K562 (cell line): ENCODE results near the gene MLLT6. TPM values are rescaled to one million over a fixed set of nuclear protein-coding genes. Genes with fewer than 3 reads are reported as not detected.

Experiments
- ATAC-seq: fragments of 200-7000 bp; cut with Tn5 transposase; 3 replicates; pipeline ENCODE4 v1.9.1; 2020; ENCODE audit warnings: moderate library complexity
- BruUV-seq: library from RNA; stranded (reverse); fragments of 400-500 nt; replicated peaks from 2 replicates; lab custom pipeline; 2021; lab: Mats Ljungman, UMichigan
- CTCF ChIA-PET: fragments of 300-600 bp; formaldehyde crosslinking; extraction: SDS; loops from one replicate; lab custom pipeline; 2021; ENCODE audit warnings: low intra/inter-chr PET ratio; lab: Yijun Ruan, JAX
- POLR2A ChIA-PET: fragments of 300-600, 350-650 bp; sonication (Branson Sonifier 250); formaldehyde crosslinking; extraction: SDS; loops from one replicate; lab custom pipeline; 2021; ENCODE audit warnings: antibody characterized with exemption, inconsistent platforms; lab: Yijun Ruan, JAX
- DNase-seq, 4 experiments: peaks; one replicate each; pipeline versions ENCODE4 v3.0.0 to v3.0.0-alpha.2; 2011 to 2018; ENCODE audit warnings: low spot score in 3 of 4, mixed read lengths in 3 of 4; ENCODE audit errors: extremely low read depth in 1 of 4
- FAIRE-seq: peaks from 2 replicates; lab custom pipeline; 2011; peaks lifted over from hg19 to GRCh38; lab: Jason Lieb, UNC
- H2AFZ ChIP-seq: 2 replicates; pipeline ENCODE4 v1.6.0; 2011; ENCODE audit warnings: low read depth, low read length, control low read depth, inconsistent platforms
- H3K27ac ChIP-seq: fragments of 200-600 bp; 3 replicates; pipeline ENCODE4 v1.8.0; 2011; ENCODE audit warnings: low read depth, mild to moderate bottlenecking, control low read depth, inconsistent platforms, low read length, moderate library complexity, mixed read lengths; ENCODE audit errors: extremely low read depth
- H3K27me3 ChIP-seq, 2 experiments: fragments of 300-600 bp in 1 of 2; 2 replicates in 1 of 2; 3 replicates in 1 of 2; pipeline versions ENCODE4 v1.6.0 to v1.8.0; 2011; ENCODE audit warnings: inconsistent platforms in 2 of 2, low read length in 2 of 2, mild to moderate bottlenecking in 1 of 2, mixed read lengths in 1 of 2, moderate library complexity in 1 of 2; ENCODE audit not compliant: control insufficient read depth in 2 of 2, insufficient read depth in 2 of 2
- H3K36me3 ChIP-seq: fragments of 300-600 bp; 3 replicates; pipeline ENCODE4 v1.8.0; 2011; ENCODE audit warnings: mild to moderate bottlenecking, low read length, inconsistent platforms; ENCODE audit not compliant: control insufficient read depth, insufficient read depth
- H3K4me1 ChIP-seq, 2 experiments: fragments of 200-600 bp in 1 of 2; replicated peaks in 1 of 2; 2 replicates in 1 of 2; 3 replicates in 1 of 2; pipeline versions ENCODE4 v1.5.1 to v1.8.0; 2011; ENCODE audit warnings: inconsistent platforms in 2 of 2, low read length in 2 of 2, mild to moderate bottlenecking in 1 of 2, mixed read lengths in 1 of 2, moderate library complexity in 1 of 2; ENCODE audit not compliant: control insufficient read depth in 2 of 2, insufficient read depth in 2 of 2
- H3K4me2 ChIP-seq: 2 replicates; pipeline ENCODE4 v1.6.1; 2011; ENCODE audit warnings: low read length, control low read depth, inconsistent platforms, mixed read lengths; ENCODE audit not compliant: insufficient read depth
- H3K4me3 ChIP-seq: fragments of 200-600 bp; sonication (generic), shearing (Covaris generic); 2 replicates; pipeline ENCODE4 v1.5.1; 2016; ENCODE audit warnings: control low read depth, inconsistent platforms
- H3K79me2 ChIP-seq: fragments of 200-600 bp; 3 replicates; pipeline ENCODE4 v1.8.0; 2011; ENCODE audit warnings: low read length, inconsistent platforms; ENCODE audit not compliant: control insufficient read depth, insufficient read depth
- H3K9ac ChIP-seq, 2 experiments: 2 replicates each; pipeline versions ENCODE4 v1.6.0 to v1.6.1; 2011; ENCODE audit warnings: low read depth in 2 of 2, low read length in 2 of 2, control low read depth in 1 of 2, inconsistent platforms in 1 of 2, mild to moderate bottlenecking in 1 of 2, mixed read lengths in 1 of 2; ENCODE audit not compliant: insufficient read depth in 1 of 2
- H3K9me1 ChIP-seq: one replicate; pipeline ENCODE4 v1.6.0; 2011; ENCODE audit warnings: inconsistent platforms, mild to moderate bottlenecking, low read length, moderate library complexity; ENCODE audit not compliant: control insufficient read depth, insufficient read depth
- H3K9me3 ChIP-seq: replicated peaks from 2 replicates; pipeline ENCODE4 v1.5.1; 2011; ENCODE audit warnings: low read depth, low read length, inconsistent platforms; ENCODE audit not compliant: control insufficient read depth, insufficient read depth
- H4K20me1 ChIP-seq: replicated peaks from 2 replicates; pipeline ENCODE4 v1.6.1; 2011; ENCODE audit warnings: low read length, inconsistent platforms, mixed read lengths; ENCODE audit not compliant: control insufficient read depth, insufficient read depth
- CBX2 ChIP-seq: fragments of 200-600 bp; sonication (generic); IDR thresholded peaks from one replicate; pipeline ENCODE4 v1.6.1; 2012; ENCODE audit warnings: mild to moderate bottlenecking, low read length, inconsistent platforms; ENCODE audit not compliant: insufficient read depth, poor library complexity, severe bottlenecking
- DDX20 ChIP-seq: fragments of 450-650 bp; IDR thresholded peaks from 2 replicates; pipeline ENCODE4 v1.6.1; 2016; ENCODE audit warnings: missing genetic modification characterization, low read depth, mild to moderate bottlenecking, missing compliant biosample characterization, moderate library complexity
- EHMT2 ChIP-seq: fragments of 450-650 bp; IDR thresholded peaks from 2 replicates; pipeline ENCODE4 v1.6.1; 2018; ENCODE audit warnings: antibody characterized with exemption
- ETV5 ChIP-seq: sonication (generic); formaldehyde crosslinking; IDR thresholded peaks from 2 replicates; pipeline ENCODE4 v1.4.0; 2020; ENCODE audit warnings: low read depth, mild to moderate bottlenecking, missing genetic modification reagents
- ILK ChIP-seq: fragments of 450-650 bp; IDR thresholded peaks from 2 replicates; pipeline ENCODE4 v1.6.1; 2016; ENCODE audit warnings: missing genetic modification characterization, low read depth, mild to moderate bottlenecking, missing compliant biosample characterization, moderate library complexity, borderline replicate concordance
- JUNB ChIP-seq: fragments of 450-650 bp; formaldehyde crosslinking; conservative IDR thresholded peaks from 2 replicates; pipeline ENCODE4 v1.4.0; 2020; ENCODE audit warnings: mild to moderate bottlenecking
- PHB2 ChIP-seq: fragments of 450-650 bp; IDR thresholded peaks from 2 replicates; pipeline ENCODE4 v1.6.1; 2017; ENCODE audit warnings: low read depth
- SIRT6 ChIP-seq: IDR thresholded peaks from one replicate; pipeline ENCODE4 v1.6.1; 2012; ENCODE audit warnings: low read depth, mild to moderate bottlenecking, control low read depth, inconsistent platforms, low read length, moderate library complexity
- SMARCB1 ChIP-seq: IDR thresholded peaks from 2 replicates; pipeline ENCODE4 v1.6.1; 2011; ENCODE audit warnings: improper control_type of control experiment, low read depth; ENCODE audit not compliant: insufficient read length
- SREBF2 ChIP-seq: sonication (generic); formaldehyde crosslinking; IDR thresholded peaks from 2 replicates; pipeline ENCODE4 v1.4.0; 2020; ENCODE audit warnings: mild to moderate bottlenecking, missing genetic modification reagents
- ZBTB1 ChIP-seq: sonication (generic); formaldehyde crosslinking; IDR thresholded peaks from 2 replicates; pipeline ENCODE4 v1.8.1; 2023; ENCODE audit warnings: missing genetic modification reagents, low read depth, mild to moderate bottlenecking, borderline replicate concordance
- ZNF121 ChIP-seq: sonication (generic); formaldehyde crosslinking; conservative IDR thresholded peaks from 2 replicates; pipeline ENCODE4 v1.8.0; 2022; ENCODE audit warnings: missing genetic modification reagents
- ZNF224 ChIP-seq: sonication (generic); formaldehyde crosslinking; IDR thresholded peaks from 2 replicates; pipeline ENCODE4 v1.8.0; 2022; ENCODE audit warnings: mild to moderate bottlenecking, missing genetic modification reagents
- ZNF431 ChIP-seq: sonication (generic); formaldehyde crosslinking; IDR thresholded peaks from 2 replicates; pipeline ENCODE4 v1.8.0; 2022; ENCODE audit warnings: mild to moderate bottlenecking, missing genetic modification reagents
- ZNF77 ChIP-seq: fragments of 250-450 bp; sonication (Bioruptor Pico); IDR thresholded peaks from 2 replicates; pipeline ENCODE4 v1.5.0; 2020
- WGBS: fragments of 100-300 bp; shearing (Covaris generic); methylation state at CpG from one replicate; pipeline ENCODE4 v1.1.6; 2016; ENCODE audit warnings: low coverage, mixed read lengths; ENCODE audit not compliant: insufficient coverage; ENCODE audit errors: missing lambda C conversion rate; 5-methylcytosine and 5-hydroxymethylcytosine counted together
- in situ Hi-C: fragments of 300-500 bp; cut with MboI; formaldehyde crosslinking; loops from 4 replicates; pipeline ENCODE4 v1.15.0; 2018; ENCODE audit warnings: inconsistent platforms, mixed read lengths
- intact Hi-C: fragments of 100-400 bp; cut with micrococcal nuclease; formaldehyde crosslinking; loops from 2 replicates; pipeline ENCODE4 v1.14.2; 2022
- polyA plus RNA-seq, 8 experiments: library from polyadenylated mRNA; depleted of rRNA in 4 of 8; stranded (reverse) in 5 of 8; unstranded in 3 of 8; fragments of >200 nt; fragmentation: Nextera tagmentation in 2 of 8; fragmentation: Illumina TruSeq in 1 of 8; extraction: Ambion mirVana in 2 of 8; extraction: Trizol in 1 of 8; gene quantifications; 2 replicates each; pipeline versions ENCODE4 v1.2.1 to v1.2.3, GENCODE V29; 2011 to 2014; ENCODE audit warnings: inconsistent platforms in 1 of 8, missing spikeins in 1 of 8
- total RNA-seq, 7 experiments: library from RNA; depleted of rRNA in 6 of 7; stranded (reverse); fragments of >200 nt in 6 of 7; fragmentation: Illumina TruSeq in 2 of 7; extraction: Trizol in 2 of 7; gene quantifications; 2 replicates each; pipeline versions ENCODE4 v1.2.1 to v1.2.3, GENCODE V29; 2011 to 2021; ENCODE audit warnings: low replicate concordance in 1 of 7
- TF ChIP-seq, protein P1 (sequence below), 2 experiments: fragments of 150-350 bp in 1 of 2; IDR thresholded peaks; 2 replicates each; pipeline ENCODE4 v1.6.1; 2012 to 2016; ENCODE audit warnings: low read depth in 2 of 2, low read length in 2 of 2, mild to moderate bottlenecking in 1 of 2, moderate library complexity in 1 of 2
- TF ChIP-seq, protein P2 (sequence below): fragments of 250-450 bp; sonication (Bioruptor Pico); IDR thresholded peaks from 2 replicates; pipeline ENCODE4 v1.8.0; 2021; ENCODE audit warnings: moderate library complexity, mild to moderate bottlenecking, inconsistent platforms
- TF ChIP-seq, protein P3 (sequence below): sonication (generic); formaldehyde crosslinking; IDR thresholded peaks from 2 replicates; pipeline ENCODE4 v1.8.0; 2022; ENCODE audit warnings: mild to moderate bottlenecking, missing genetic modification reagents

Gene MLLT6
- total and polyA plus RNA-seq, 9 of the 15 experiments (the other 6 are each of a cell fraction or from before 2014, with no cell fraction given) = 3.1 to 71.7 (median 30.0) TPM

DNA sequence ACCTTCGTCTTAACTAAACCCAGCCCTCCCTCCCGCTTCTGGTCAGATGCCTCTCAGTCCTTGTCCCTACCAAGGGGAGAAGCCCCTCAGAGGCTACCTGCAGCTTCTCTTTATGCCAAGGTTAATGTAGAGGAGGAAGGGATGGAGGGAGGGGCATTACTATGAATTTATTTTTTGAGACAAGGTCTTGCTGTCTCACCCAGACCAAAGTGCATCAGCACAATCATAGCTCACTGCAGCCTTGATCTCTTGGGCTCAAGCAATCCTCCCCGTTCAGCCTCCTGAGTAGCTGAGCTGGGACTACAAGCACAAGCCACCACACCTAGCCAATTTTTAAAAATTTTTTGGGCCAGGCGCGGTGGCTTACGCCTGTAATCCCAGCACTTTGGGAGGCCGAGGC lies 45.7 kb upstream of the MLLT6 start:
- in situ Hi-C loops = no loop called here
- no peak for FAIRE-seq
- TF ChIP-seq, protein P1, sequence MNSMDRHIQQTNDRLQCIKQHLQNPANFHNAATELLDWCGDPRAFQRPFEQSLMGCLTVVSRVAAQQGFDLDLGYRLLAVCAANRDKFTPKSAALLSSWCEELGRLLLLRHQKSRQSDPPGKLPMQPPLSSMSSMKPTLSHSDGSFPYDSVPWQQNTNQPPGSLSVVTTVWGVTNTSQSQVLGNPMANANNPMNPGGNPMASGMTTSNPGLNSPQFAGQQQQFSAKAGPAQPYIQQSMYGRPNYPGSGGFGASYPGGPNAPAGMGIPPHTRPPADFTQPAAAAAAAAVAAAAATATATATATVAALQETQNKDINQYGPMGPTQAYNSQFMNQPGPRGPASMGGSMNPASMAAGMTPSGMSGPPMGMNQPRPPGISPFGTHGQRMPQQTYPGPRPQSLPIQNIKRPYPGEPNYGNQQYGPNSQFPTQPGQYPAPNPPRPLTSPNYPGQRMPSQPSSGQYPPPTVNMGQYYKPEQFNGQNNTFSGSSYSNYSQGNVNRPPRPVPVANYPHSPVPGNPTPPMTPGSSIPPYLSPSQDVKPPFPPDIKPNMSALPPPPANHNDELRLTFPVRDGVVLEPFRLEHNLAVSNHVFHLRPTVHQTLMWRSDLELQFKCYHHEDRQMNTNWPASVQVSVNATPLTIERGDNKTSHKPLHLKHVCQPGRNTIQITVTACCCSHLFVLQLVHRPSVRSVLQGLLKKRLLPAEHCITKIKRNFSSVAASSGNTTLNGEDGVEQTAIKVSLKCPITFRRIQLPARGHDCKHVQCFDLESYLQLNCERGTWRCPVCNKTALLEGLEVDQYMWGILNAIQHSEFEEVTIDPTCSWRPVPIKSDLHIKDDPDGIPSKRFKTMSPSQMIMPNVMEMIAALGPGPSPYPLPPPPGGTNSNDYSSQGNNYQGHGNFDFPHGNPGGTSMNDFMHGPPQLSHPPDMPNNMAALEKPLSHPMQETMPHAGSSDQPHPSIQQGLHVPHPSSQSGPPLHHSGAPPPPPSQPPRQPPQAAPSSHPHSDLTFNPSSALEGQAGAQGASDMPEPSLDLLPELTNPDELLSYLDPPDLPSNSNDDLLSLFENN (IDR thresholded peaks at IDR 0.05; ENCODE audit: low read depth in 2 of 2, low read length in 2 of 2) = no peak
- TF ChIP-seq CBX2 = no peak
- TF ChIP-seq ZNF431 (CRISPR knock-in tag) = no peak
- TF ChIP-seq ETV5 (CRISPR knock-in tag) = no peak
- TF ChIP-seq ZNF121 (CRISPR knock-in tag) = no peak
- TF ChIP-seq SMARCB1 = no peak
- no peak for TF ChIP-seq JUNB (CRISPR knock-in tag)
- no peak for TF ChIP-seq ZBTB1 (CRISPR knock-in tag)
- no peak for TF ChIP-seq SIRT6
- no peak for TF ChIP-seq ZNF224
- no peak for TF ChIP-seq DDX20 (tag)
- TF ChIP-seq SREBF2 = no peak
- TF ChIP-seq PHB2 = no peak
- TF ChIP-seq, protein P2, sequence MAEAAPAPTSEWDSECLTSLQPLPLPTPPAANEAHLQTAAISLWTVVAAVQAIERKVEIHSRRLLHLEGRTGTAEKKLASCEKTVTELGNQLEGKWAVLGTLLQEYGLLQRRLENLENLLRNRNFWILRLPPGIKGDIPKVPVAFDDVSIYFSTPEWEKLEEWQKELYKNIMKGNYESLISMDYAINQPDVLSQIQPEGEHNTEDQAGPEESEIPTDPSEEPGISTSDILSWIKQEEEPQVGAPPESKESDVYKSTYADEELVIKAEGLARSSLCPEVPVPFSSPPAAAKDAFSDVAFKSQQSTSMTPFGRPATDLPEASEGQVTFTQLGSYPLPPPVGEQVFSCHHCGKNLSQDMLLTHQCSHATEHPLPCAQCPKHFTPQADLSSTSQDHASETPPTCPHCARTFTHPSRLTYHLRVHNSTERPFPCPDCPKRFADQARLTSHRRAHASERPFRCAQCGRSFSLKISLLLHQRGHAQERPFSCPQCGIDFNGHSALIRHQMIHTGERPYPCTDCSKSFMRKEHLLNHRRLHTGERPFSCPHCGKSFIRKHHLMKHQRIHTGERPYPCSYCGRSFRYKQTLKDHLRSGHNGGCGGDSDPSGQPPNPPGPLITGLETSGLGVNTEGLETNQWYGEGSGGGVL (CRISPR knock-in tag) = no peak
- no peak for TF ChIP-seq ILK
- no peak for TF ChIP-seq EHMT2
- TF ChIP-seq, protein P3, sequence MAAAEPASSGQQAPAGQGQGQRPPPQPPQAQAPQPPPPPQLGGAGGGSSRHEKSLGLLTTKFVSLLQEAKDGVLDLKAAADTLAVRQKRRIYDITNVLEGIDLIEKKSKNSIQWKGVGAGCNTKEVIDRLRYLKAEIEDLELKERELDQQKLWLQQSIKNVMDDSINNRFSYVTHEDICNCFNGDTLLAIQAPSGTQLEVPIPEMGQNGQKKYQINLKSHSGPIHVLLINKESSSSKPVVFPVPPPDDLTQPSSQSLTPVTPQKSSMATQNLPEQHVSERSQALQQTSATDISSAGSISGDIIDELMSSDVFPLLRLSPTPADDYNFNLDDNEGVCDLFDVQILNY = no peak
- TF ChIP-seq ZNF77 (CRISPR knock-in tag) = no peak

More for the DNA sequence above, 45.7 kb upstream of the MLLT6 start:
- intact Hi-C loops = no loop called here
- no peaks in the 10 kb centered on the region for H3K9me1 ChIP-seq
- H3K4me2 ChIP-seq = no peak overlapping the region
- no peak overlapping the region for H3K9ac ChIP-seq
- no peak overlapping the region for H3K4me3 ChIP-seq
- DNase-seq = no peak
- ChIA-PET POLR2A (interaction anchor here (0.6 kb wide), 1 partner anchor 276 kb away, joined by 3 read pairs; no protein-coding TSS in a partner anchor), CTCF (no interaction called here)
- BruUV-seq = no TSS peak
- 0 out of 2 replicates have a peak, but pooled peaks cover 4% of the 10 kb centered on the region for H4K20me1 ChIP-seq
- no peak overlapping the region for H2AFZ ChIP-seq
- H3K36me3 ChIP-seq = no peaks in the 10 kb centered on the region
- H3K27ac ChIP-seq = no peak overlapping the region
- WGBS = 47% methylated on average over 7 of the region's 7 CpGs
- no peaks in the 10 kb centered on the region for H3K9me3 ChIP-seq
- H3K27me3 ChIP-seq = peaks cover 2 to 16% of the 10 kb centered on the region in 2 experiments; a peak in 3 of 5 replicates
- H3K4me1 ChIP-seq = peaks cover 7 to 35% of the 10 kb centered on the region in 2 experiments; a peak in 4 of 5 replicates
- no peak for ATAC-seq
- no peaks in the 10 kb centered on the region for H3K79me2 ChIP-seq
